ENCODE data around the gene PYY.

- TF ChIP-seq GATA3 (IDR thresholded peaks at IDR 0.05; ENCODE audit: low read depth, low read length) (no peak), GATA2 (IDR thresholded peaks at IDR 0.05; ENCODE audit: low read depth, low read length) (no peak)
These were observed 23.5 kb upstream of the PYY start for GRCh38 chr17:43976963-43977837.
